Measurements from ENCODE around the gene VKORC1. TPM values are rescaled to one million over a fixed set of nuclear protein-coding genes. Genes with fewer than 3 reads are reported as not detected.
A peak's percentile ranks its signal among the peaks of the same experiment; 100 is the strongest.

VKORC1 gene
- total RNA-seq, 2 experiments from 2014 or later = 19.0 to 19.2 TPM

- Mint-ChIP-seq H3K27me3 (no peaks in the 10 kb centered on the region), H3K9me3 (no peaks in the 10 kb centered on the region), H3K27ac (peak overlapping the region; percentile 92), H3K4me3 (peak overlapping the region; percentile 98), H3K36me3 (ENCODE audit: low read depth) (peaks cover 31% of the 10 kb centered on the region), H3K4me1 (ENCODE audit: low read depth) (peaks cover 41% of the 10 kb centered on the region)
- DNase-seq = no peak
- peak overlapping the region in 1 of 2 donors; percentile 95 for H3K27ac ChIP-seq (ENCODE audit: low read depth in 1 of 2, low read length in 2 of 2)
- no peaks in the 10 kb centered on the region for H3K9me3 ChIP-seq (ENCODE audit: control insufficient read depth in 1 of 2, insufficient read depth in 1 of 2, low read length in 2 of 2)
- H3K4me3 ChIP-seq (ENCODE audit: low read length) = no peak overlapping the region
- ChIA-PET POLR2A (interaction anchor here (3.4 kb wide), 1 partner anchor 70 kb away, joined by 64 read pairs; no protein-coding TSS in a partner anchor), CTCF (interaction anchor here (1.3 kb wide), 1 partner anchor 70 kb away, joined by 4 read pairs; no protein-coding TSS in a partner anchor)
- no peak for TF ChIP-seq CTCF (IDR thresholded peaks at IDR 0.05)
- no peak for ATAC-seq (ENCODE audit: poor library complexity)
- H3K27me3 ChIP-seq (ENCODE audit: control insufficient read depth in 1 of 2, insufficient read depth in 2 of 2, low read length in 2 of 2) = no peaks in the 10 kb centered on the region
- H3K36me3 ChIP-seq (ENCODE audit: insufficient read depth, low read length) = peaks cover 7% of the 10 kb centered on the region
- intact Hi-C loops (cut with DNase I, micrococcal nuclease) = loop anchor here (2.0 to 10.0 kb wide), 5 partner anchors 110 to 795 kb away; partner anchors contain the start of genes SETD1A (in 2 of the 2), FBXL19 (in 1 of the 2) and FUS (in 1 of the 2)
- peaks cover 34% of the 10 kb centered on the region for H3K4me1 ChIP-seq (ENCODE audit: insufficient read depth, low read length)
Observed at GRCh38 chr16:31071861-31072260, 22.7 kb downstream of the VKORC1 start.

GRCh38 chr16:31067342-31067741 is 27.3 kb downstream of the VKORC1 start:
- ChIA-PET POLR2A (no interaction called here), CTCF (no interaction called here)
- Histone ChIP-seq H3K27ac (ENCODE audit: low read depth in 1 of 2, low read length in 2 of 2) (no peak overlapping the region), H3K9me3 (ENCODE audit: control insufficient read depth in 1 of 2, insufficient read depth in 1 of 2, low read length in 2 of 2) (no peaks in the 10 kb centered on the region), H3K4me3 (ENCODE audit: low read length) (no peak overlapping the region), H3K4me1 (ENCODE audit: insufficient read depth, low read length) (peaks cover 41% of the 10 kb centered on the region), H3K36me3 (ENCODE audit: insufficient read depth, low read length) (no peaks in the 10 kb centered on the region), H3K27me3 (ENCODE audit: control insufficient read depth in 1 of 2, insufficient read depth in 2 of 2, low read length in 2 of 2) (no peaks in the 10 kb centered on the region)
- no peaks in the 10 kb centered on the region for H3K27me3 Mint-ChIP-seq
- ATAC-seq (ENCODE audit: poor library complexity) (no peak), DNase-seq (no peak)
- H3K9me3 Mint-ChIP-seq = no peaks in the 10 kb centered on the region
- no peak for TF ChIP-seq CTCF (IDR thresholded peaks at IDR 0.05)
- no peak overlapping the region for H3K27ac Mint-ChIP-seq
- no peak overlapping the region for H3K4me3 Mint-ChIP-seq
- peaks cover 55% of the 10 kb centered on the region for H3K4me1 Mint-ChIP-seq (ENCODE audit: low read depth)
- intact Hi-C loops (cut with DNase I, micrococcal nuclease) = no loop called here
- peaks cover 17% of the 10 kb centered on the region for H3K36me3 Mint-ChIP-seq (ENCODE audit: low read depth)

- no peaks in the 10 kb centered on the region for H3K27me3 ChIP-seq (ENCODE audit: control insufficient read depth in 1 of 2, insufficient read depth in 2 of 2, low read length in 2 of 2)
- DNase-seq = no peak
- intact Hi-C loops (cut with DNase I, micrococcal nuclease) = no loop called here
- no peak for ATAC-seq (ENCODE audit: poor library complexity)
- POLR2A ChIA-PET = interaction anchor here (0.6 to 1.4 kb wide), 3 partner anchors 9 to 137 kb away, joined by 3 to 12 read pairs (median 3); partner anchors contain the start of genes ZNF646 and ZNF668
- Mint-ChIP-seq H3K27ac (peak overlapping the region; percentile 72), H3K4me1 (ENCODE audit: low read depth) (peaks cover 46% of the 10 kb centered on the region), H3K27me3 (no peaks in the 10 kb centered on the region), H3K9me3 (no peaks in the 10 kb centered on the region), H3K36me3 (ENCODE audit: low read depth) (peaks cover 32% of the 10 kb centered on the region), H3K4me3 (peak overlapping the region; percentile 58)
- CTCF ChIA-PET = no interaction called here
- peaks cover 17% of the 10 kb centered on the region for H3K36me3 ChIP-seq (ENCODE audit: insufficient read depth, low read length)
- no peaks in the 10 kb centered on the region for H3K9me3 ChIP-seq (ENCODE audit: control insufficient read depth in 1 of 2, insufficient read depth in 1 of 2, low read length in 2 of 2)
- peaks cover 53% of the 10 kb centered on the region for H3K4me1 ChIP-seq (ENCODE audit: insufficient read depth, low read length)
- no peak overlapping the region for H3K4me3 ChIP-seq (ENCODE audit: low read length)
- H3K27ac ChIP-seq (ENCODE audit: low read depth in 1 of 2, low read length in 2 of 2) = peak overlapping the region in 1 of 2 donors; percentile 2
- no peak for TF ChIP-seq CTCF (IDR thresholded peaks at IDR 0.05)
Observed at GRCh38 chr16:31064882-31065461, 29.6 kb downstream of the VKORC1 start.

Data from CD4-positive, alpha-beta T cell (primary cell).